HG03196 (cell line): ENCODE data around the gene NFAM1.

ENCODE experiments used
- ATAC-seq: cut with Tn5 transposase; IDR thresholded peaks from one replicate; pipeline ENCODE4 v1.9.1; 2021; ENCODE audit not compliant: unreplicated experiment

The NFAM1 gene

GRCh38 chr22:42384506-42384905 is 47.7 kb downstream of the NFAM1 start:
- ATAC-seq, result no peak

GRCh38 chr22:42383851-42384417 is 48.3 kb downstream of the NFAM1 start:
- no peak for ATAC-seq

GRCh38 chr22:42383287-42383686 is 48.9 kb downstream of the NFAM1 start:
- no peak for ATAC-seq

GRCh38 chr22:42380769-42381551 is 51.2 kb downstream of the NFAM1 start:
- no peak for ATAC-seq

- no peak for ATAC-seq
These were observed 52.2 kb downstream of the NFAM1 start for GRCh38 chr22:42379966-42380537.

GRCh38 chr22:42376711-42377554 is 55.3 kb downstream of the NFAM1 start:
- no peak for ATAC-seq

- ATAC-seq, result no peak
These were observed 56.2 kb downstream of the NFAM1 start for GRCh38 chr22:42375982-42376381.

GRCh38 chr22:42372976-42373375 is 59.2 kb downstream of the NFAM1 start:
- ATAC-seq, result no peak

- no peak for ATAC-seq
These were observed 60.7 kb downstream of the NFAM1 start for GRCh38 chr22:42371501-42371900.

- no peak for ATAC-seq
These were observed 61.1 kb downstream of the NFAM1 start for GRCh38 chr22:42371099-42371498.

- peak; percentile 88 for ATAC-seq
These were observed 62.8 kb downstream of the NFAM1 start for GRCh38 chr22:42369250-42370041.

- no peak for ATAC-seq
These were observed 63.6 kb downstream of the NFAM1 start for GRCh38 chr22:42368379-42369249.

GRCh38 chr22:42367980-42368378 is 64.2 kb downstream of the NFAM1 start:
- ATAC-seq, result no peak

GRCh38 chr22:42366806-42367581 is 65.2 kb downstream of the NFAM1 start:
- no peak for ATAC-seq

GRCh38 chr22:42365942-42366695 is 66.1 kb downstream of the NFAM1 start:
- no peak for ATAC-seq

GRCh38 chr22:42365111-42365865 is 66.9 kb downstream of the NFAM1 start:
- ATAC-seq, result no peak

- ATAC-seq, result no peak
These were observed 67.5 kb downstream of the NFAM1 start for GRCh38 chr22:42364604-42365110.
